GM18505 (cell line): ENCODE measurements around the gene CFAP46.

Experiments
- ATAC-seq: cut with Tn5 transposase; IDR thresholded peaks from one replicate; pipeline ENCODE4 v1.9.1; 2021; ENCODE audit not compliant: unreplicated experiment
- POLR2A ChIP-seq: IDR thresholded peaks from 4 replicates; pipeline ENCODE4 v1.6.1; 2011; ENCODE audit warnings: borderline replicate concordance; ENCODE audit not compliant: insufficient read depth, insufficient read length; ENCODE audit errors: extremely low read depth

The CFAP46 gene

DNA sequence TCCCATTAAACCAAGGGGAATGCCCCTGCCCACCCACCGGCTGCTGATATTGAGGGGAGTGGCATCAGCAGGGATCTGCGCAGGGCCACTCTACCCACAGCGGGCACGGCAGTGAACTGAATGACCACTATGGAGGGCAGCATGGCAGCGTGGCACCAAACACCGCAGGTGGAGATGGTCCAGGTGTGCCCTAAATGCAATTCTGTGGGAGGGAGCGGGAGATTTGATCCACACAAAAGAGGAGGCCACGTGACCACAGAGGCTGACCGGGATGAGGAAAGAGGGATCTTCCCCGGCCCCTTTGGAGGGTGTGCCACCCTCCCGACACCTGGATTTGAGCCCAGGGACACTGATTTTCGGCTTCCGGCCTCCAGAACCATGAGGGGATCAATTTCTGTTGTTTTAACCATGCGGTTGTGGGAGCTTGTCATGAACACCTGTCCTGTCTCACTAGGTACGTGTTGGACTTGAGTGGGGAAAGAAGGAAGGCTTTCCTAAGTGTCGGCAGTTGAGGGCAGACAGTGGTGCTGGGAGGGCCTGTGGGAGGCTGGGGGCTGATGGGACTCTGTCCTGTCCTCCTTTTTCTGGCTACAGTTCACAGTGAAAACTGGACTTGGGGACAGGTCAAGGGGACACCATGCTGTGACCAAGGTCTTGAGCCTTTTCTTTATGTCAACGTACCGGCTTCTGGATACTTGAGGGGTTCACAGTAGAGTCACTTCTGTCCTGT lies 66.1 kb downstream of the CFAP46 start:
- no peak for TF ChIP-seq POLR2A
- no peak for ATAC-seq

DNA sequence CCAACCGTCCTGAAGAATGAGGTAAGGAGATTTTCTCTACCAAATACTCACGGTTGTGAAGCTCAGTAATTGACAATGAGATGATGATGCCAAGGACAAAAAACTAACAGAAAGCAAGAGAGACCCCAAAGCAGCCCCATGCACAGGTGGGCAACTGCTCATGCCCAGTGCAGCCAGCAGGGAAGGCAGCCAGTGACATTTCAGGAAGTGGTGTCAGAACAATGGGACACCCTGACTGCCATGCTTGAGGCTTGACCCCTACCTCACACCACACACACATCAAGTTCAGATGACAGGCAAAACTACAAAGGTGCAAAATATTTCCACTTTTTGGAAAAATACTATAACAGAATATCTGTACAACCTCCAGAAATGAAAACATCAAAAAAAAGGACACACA lies 66.9 kb downstream of the CFAP46 start:
- no peak for TF ChIP-seq POLR2A
- no peak for ATAC-seq

DNA sequence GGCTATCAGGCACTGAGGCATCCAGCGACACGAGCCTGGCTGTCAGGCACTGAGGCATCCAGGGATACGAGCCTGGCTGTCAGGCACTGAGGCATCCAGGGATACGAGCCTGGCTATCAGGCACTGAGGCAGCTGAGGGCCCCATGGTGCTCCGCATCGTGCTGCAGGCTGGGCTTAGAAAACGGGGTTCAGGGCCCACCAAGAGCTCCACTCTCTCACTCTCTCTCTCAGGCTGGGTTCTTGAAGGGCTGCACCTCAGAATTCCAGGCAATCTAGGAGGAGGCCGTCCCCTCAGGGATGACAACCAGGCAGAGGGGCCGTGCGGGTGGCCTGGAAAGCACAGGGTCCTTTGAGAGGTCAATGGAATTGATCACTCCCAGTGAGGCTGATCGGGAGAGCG lies 69.0 kb downstream of the CFAP46 start:
- ATAC-seq, result no peak
- TF ChIP-seq POLR2A, result no peak

DNA sequence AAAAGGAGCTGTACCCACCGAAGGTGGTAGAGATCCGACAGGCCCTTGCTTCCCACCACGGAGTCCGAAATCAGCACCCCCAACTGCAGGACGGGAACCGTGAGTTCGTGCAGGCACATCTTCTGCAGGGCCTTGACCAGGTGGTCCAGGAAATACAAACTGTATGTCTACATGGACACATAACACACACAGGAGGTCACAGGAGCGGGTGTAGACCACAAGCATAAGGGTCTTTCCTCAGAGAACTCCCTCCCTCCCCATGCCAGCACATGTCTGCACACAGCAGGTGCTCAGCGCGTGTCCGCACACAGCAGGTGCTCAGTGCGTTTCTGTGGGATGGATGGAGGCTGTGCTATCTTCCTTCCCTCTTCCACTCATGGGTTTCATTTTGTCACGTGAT lies 69.7 kb downstream of the CFAP46 start:
- no peak for ATAC-seq
- TF ChIP-seq POLR2A, result no peak

DNA sequence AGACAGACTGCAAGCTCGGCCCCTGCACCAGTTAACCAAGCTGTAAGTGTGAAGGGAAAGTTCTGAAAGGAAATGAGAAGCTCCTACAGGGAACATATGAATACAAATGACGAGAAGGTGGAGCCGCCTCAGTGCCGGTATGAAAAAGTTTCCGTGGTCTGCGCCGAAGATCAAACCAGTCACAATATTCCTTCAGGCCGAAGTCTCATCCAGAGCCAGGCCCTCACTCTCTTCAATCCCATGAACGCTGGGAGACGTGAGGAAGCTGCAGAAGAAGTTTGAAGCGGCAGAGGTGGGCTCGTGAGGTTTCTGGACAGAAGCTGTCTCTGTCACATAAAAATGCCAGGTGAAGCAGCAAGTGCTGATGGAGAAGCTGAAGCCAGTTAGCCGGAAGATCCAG lies 71.9 kb downstream of the CFAP46 start:
- ATAC-seq, result no peak
- no peak for TF ChIP-seq POLR2A

DNA sequence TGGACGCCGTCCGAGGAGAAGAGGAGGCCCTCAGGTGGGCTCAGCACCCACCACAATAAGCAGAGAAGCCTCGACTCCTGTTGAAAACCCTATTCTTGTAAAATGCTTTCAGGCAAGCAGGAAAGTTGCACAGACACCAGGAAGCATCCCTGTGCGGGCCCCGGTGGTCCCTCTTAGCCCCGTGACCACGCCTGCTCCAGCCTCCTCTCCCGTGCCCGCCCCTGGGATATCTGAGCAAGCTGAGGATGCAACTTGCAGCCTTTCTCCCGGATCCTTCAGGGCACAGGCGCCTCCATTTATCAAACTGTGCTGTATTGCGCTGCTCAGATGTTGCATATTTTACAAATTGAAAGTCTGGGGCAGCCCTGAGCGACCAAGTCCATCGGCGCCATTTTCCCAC lies 72.7 kb downstream of the CFAP46 start:
- no peak for TF ChIP-seq POLR2A
- no peak for ATAC-seq

DNA sequence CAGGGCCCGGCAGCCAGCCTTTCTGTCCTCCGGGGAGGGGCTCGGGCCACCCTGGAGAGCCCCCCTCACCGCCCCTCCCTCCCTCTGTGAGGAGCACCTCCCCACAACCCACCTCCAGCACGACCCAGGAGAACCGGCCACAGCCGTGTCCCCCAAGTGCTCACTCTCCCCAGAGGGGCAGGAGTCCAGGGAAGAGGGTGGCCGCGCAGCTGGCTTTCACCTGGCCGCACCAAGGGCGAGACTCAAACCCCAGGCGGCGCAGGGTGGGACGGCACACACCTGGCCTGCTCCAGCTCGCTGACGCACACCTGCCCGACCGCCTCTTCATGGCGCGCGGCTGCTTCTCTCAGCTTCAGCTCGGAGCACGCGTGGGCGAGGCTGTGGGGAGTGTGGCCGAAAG lies 73.4 kb downstream of the CFAP46 start:
- TF ChIP-seq POLR2A, result no peak
- ATAC-seq, result no peak

DNA sequence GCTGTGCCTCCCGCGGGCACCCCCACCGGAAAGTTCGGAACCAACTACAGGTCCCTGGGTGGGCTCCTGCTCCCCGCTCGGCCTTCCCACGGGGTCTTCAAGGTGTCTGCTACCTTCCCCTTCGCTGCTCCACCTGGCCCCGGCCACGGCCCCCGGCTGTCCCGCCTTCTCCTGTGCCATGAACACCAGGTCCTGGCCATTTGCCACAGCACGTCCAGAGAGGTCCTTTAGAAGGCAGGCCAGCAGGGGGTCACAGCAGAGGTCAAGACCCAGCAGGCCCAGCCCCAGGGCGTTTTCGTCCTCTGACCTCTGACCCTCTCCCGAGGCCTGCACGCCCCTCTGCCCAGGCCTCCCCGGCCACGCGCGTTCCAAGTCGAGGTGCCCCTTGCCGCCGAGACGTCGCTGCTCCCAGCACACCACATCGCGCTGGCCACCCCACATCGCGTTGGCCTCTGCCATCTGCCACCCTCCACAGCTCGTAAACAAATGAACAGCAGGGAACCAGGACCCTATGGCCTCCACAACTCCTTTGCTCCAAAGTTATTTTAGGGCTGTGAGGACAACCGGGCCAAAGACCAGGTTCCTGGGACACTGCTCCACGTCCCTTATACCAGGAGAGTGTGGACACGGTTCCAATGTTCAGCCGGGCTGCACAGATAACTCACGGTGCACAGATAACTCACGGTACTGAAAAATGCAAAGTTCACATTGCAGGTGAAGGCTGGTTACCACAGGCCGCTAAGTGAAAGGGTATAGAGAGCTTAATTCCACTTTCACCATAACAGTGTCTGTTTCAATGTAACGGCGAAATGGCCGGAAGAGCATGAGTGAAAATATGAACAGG lies 74.3 kb downstream of the CFAP46 start:
- no peak for ATAC-seq

DNA sequence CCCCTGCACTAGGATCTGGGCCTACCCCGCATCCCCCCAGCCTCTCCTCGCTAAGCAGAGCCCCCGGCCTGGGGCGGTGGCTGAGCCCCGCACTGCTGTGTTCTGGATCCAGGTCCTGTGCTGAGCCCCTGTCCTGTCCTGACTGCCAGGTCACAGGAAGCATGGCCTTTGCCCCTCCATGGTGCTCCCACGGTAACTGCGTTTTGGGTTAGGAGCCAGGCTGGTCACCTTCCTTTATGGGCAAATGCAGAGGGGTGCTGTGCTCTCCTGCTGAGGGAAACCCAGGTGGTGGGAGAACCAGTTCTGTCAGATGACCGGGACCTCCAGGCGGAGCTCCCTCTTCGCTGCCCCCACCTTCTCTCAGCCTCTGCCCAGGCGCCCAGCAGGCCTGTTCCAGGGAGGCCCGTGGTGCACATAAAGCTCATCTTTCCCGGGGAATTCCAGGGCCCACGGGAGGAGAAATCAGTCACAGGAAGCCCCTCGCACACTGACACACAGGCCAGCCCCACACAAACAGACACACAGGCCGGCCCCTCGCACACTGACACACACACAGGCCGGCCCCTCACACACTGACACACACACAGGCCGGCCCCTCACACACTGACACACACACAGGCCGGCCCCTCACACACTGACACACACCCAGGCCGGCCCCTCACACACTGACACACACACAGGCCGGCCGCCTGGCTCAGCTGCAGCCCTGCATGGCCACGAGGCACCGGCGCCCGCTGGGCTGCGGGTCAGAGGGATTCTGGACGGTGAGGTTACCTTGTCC lies 75.6 kb downstream of the CFAP46 start:
- TF ChIP-seq POLR2A, result no peak
- ATAC-seq, result no peak

More for the DNA sequence above, 74.3 kb downstream of the CFAP46 start:
- no peak for TF ChIP-seq POLR2A

DNA sequence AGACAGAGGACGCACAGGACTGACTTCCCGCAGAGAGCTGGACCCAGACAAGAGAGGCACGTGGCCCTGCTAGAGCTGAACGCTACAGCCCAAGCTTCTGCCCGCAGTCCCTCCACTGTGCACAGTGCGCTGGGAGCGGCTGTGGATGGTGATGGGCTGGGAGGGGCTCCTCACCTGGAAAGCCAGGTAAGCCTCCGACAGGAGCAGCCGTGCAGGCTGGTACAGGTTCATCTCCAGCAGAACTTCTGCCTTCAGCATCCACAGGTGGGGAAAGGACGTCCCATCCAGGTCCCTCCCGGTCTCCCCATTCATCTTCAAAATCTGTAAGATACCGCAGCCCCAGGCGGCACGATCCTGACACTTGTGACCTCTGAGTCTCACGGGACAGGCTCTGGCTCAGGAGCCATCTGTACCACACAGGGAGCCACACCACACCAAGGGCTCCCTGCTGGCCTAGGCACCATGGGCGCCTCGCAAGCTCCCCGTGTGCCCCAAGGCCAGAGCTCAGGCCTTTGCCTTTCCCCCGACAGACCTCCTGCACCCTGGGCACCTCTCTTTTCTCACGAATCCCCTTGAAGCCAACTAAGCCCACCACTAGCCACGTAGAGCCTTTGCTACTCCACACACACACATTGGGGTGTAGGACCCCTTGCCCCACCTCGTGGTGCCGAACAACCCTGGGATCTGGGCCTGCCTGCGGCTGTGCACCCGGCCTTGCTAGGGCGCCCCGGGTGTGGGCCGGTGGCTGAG lies 76.3 kb downstream of the CFAP46 start:
- no peak for TF ChIP-seq POLR2A
- no peak for ATAC-seq

DNA sequence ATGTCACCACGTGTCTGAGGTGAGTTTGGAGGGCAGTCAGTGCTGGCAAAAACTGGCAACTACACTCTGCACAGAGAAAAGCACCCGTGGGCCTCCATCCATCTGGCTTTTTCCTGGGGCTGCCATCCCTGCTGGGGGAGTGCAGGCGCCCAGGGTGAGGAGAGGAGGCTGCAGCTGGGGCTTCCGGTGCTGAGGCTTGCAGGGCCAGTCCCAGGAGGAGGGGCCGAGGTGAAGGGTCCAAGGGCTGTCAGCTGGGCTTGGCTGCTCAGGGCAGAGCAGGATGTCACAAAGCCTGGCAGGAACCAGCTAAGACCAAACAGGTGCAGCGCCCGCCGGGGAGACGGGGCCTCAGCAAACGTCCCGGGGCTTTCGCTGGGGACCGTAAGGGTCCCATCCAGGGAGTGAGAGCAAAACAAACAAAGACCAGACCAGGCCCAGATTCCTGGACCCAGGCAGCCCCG lies 77.2 kb downstream of the CFAP46 start:
- no peak for ATAC-seq
- TF ChIP-seq POLR2A, result no peak

DNA sequence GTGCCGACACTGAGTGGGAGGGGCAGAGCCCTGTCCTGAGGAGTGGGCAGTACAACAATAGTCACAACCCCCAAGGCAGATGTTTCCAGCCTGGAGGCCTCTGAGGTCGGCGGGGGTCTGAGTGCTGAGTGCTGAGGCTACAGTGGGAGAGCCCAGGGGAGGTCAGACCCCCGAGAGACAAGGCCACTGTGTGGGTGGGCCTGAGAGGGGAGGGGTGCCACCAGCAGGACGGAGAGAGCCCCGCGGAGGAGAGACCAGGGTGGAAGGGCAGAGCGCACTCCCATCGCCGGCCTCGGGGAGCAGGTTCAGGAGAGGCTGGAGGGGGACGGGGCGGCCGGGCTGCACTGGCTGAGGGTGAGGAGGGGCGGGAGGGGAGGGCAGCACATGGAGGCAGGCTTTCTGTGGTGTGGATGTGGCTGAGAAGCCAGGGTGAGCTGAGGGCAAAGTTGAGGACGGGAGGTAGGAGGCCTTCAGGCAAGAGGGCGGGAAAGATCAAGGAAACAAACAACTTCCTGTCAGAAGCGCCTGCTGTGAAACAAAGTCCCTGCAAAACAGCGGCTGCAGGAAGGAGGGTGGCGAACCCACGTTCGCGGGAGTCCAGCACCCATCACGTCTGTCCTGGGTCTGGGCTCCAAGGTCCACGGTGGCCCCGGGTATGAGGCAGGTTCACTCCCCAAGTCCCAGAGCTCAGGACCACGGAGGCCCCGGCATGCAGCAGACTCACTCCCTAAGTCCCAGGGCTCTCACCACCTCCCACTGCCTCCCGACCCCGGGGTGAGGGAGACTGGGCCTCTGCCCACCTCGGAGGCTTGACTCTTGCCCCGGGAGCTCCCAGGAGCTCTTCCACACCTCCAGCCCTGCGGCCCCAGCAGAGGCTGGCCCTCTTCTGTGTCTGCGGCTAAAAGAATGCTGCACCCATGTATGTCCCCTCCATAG lies 79.6 kb downstream of the CFAP46 start:
- TF ChIP-seq POLR2A, result no peak
- no peak for ATAC-seq
